ENCODE measurements around the gene LMBRD1. TPM values are rescaled to one million over a fixed set of nuclear protein-coding genes. Genes with fewer than 3 reads are reported as not detected.

LMBRD1 gene
- polyA plus RNA-seq, 2 of the 4 experiments (the other 2 are of a cell fraction): 14.1 to 23.8 TPM

GRCh38 chr6:69693762-69694161 is 103.0 kb downstream of the LMBRD1 start:
- TF ChIP-seq JUNB (IDR thresholded peaks at IDR 0.05): no peak
- no peak for TF ChIP-seq MYC (IDR thresholded peaks at IDR 0.05; ENCODE audit: borderline replicate concordance, low read length)
- TF ChIP-seq POLR2AphosphoS2 (conservative IDR thresholded peaks at IDR 0.05; ENCODE audit: low read length): no peak
- no peak for TF ChIP-seq HDAC2 (IDR thresholded peaks at IDR 0.05)
- TF ChIP-seq ATOH8 (CRISPR knock-in tag; IDR thresholded peaks at IDR 0.05; ENCODE audit: low read depth): no peak
- TF ChIP-seq RNF2 (IDR thresholded peaks at IDR 0.05; ENCODE audit: borderline replicate concordance, low read depth): no peak
- no peak for TF ChIP-seq TP53 (CRISPR knock-in tag; IDR thresholded peaks at IDR 0.05)
- TF ChIP-seq KDM5A (IDR thresholded peaks at IDR 0.05): no peak
- no peak for TF ChIP-seq HOXB5 (CRISPR knock-in tag; IDR thresholded peaks at IDR 0.05)
- no peaks in the 10 kb centered on the region for H3K4me1 ChIP-seq
- ATAC-seq (no peak), DNase-seq (ENCODE audit: low read depth in 1 of 2, low spot score in 1 of 2) (no peak), FAIRE-seq (no peak)
- H3K4me2 ChIP-seq: no peak overlapping the region
- POLR2A ChIA-PET: no interaction called here
- CTCF ChIA-PET: no interaction called here
- H3K4me3 ChIP-seq: no peak overlapping the region
- no peak overlapping the region for H3K27ac ChIP-seq
- H3K9me3 ChIP-seq: no peaks in the 10 kb centered on the region

- H3K4me3 ChIP-seq: no peak overlapping the region
- CTCF ChIA-PET: no interaction called here
- TF ChIP-seq CHD2 (IDR thresholded peaks at IDR 0.05; ENCODE audit: low read length, partially characterized antibody) (no peak), BHLHE40 (IDR thresholded peaks at IDR 0.05; ENCODE audit: low read depth, low read length) (no peak), NFE2L2 (conservative IDR thresholded peaks at IDR 0.05; ENCODE audit: low read length) (no peak)
- WGBS (ENCODE audit: missing lambda C conversion rate): 81% methylated on average over 1 of the region's 1 CpG
- no peak for DNase-seq (ENCODE audit: low read depth in 1 of 2, low spot score in 1 of 2)
- H3K27ac ChIP-seq: no peak overlapping the region
- H3K4me2 ChIP-seq: no peak overlapping the region
- no peaks in the 10 kb centered on the region for H3K9me3 ChIP-seq
- POLR2A ChIA-PET: no interaction called here
- no peak for FAIRE-seq
- H3K4me1 ChIP-seq: no peaks in the 10 kb centered on the region
- no peak for ATAC-seq
Observed at GRCh38 chr6:69690986-69691385, 105.8 kb downstream of the LMBRD1 start.

GRCh38 chr6:69680302-69680701 is 116.5 kb downstream of the LMBRD1 start:
- Histone ChIP-seq H3K27ac (no peak overlapping the region), H3K4me3 (no peak overlapping the region), H3K4me2 (no peak overlapping the region), H3K4me1 (no peaks in the 10 kb centered on the region), H3K9me3 (no peaks in the 10 kb centered on the region)
- FAIRE-seq (no peak), DNase-seq (ENCODE audit: low read depth in 1 of 2, low spot score in 1 of 2) (no peak), ATAC-seq (no peak)
- ChIA-PET POLR2A (no interaction called here), CTCF (no interaction called here)
- TF ChIP-seq NR3C1 (IDR thresholded peaks at IDR 0.05) (no peak), CEBPB (IDR thresholded peaks at IDR 0.05) (no peak), MAZ (IDR thresholded peaks at IDR 0.05; ENCODE audit: borderline replicate concordance, low read depth, low read length) (no peak), CTCF (IDR thresholded peaks at IDR 0.05) (no peak), REST (IDR thresholded peaks at IDR 0.05) (no peak), RAD21 (conservative IDR thresholded peaks at IDR 0.05 in 1 of 2, IDR thresholded peaks at IDR 0.05 in 1 of 2) (no peak), NPAS2 (CRISPR knock-in tag; IDR thresholded peaks at IDR 0.05; ENCODE audit: borderline replicate concordance) (no peak), SMC3 (IDR thresholded peaks at IDR 0.05) (no peak), GATA3 (IDR thresholded peaks at IDR 0.05; ENCODE audit: borderline replicate concordance) (no peak), FOXS1 (CRISPR knock-in tag; IDR thresholded peaks at IDR 0.05) (no peak), HES2 (IDR thresholded peaks at IDR 0.05) (no peak), FOSL2 (IDR thresholded peaks at IDR 0.05) (no peak), FOSL2 (CRISPR knock-in tag; IDR thresholded peaks at IDR 0.05) (no peak), ATOH8 (CRISPR knock-in tag; IDR thresholded peaks at IDR 0.05; ENCODE audit: low read depth) (no peak), PHF8 (IDR thresholded peaks at IDR 0.05; ENCODE audit: borderline replicate concordance, low read depth) (no peak), JUN (IDR thresholded peaks at IDR 0.05) (no peak), KDM5A (IDR thresholded peaks at IDR 0.05) (no peak)
- WGBS (ENCODE audit: missing lambda C conversion rate): 87% methylated on average over 1 of the region's 1 CpG
